PC-9 (cell line): Measurements from ENCODE around the gene PNPLA2. TPM values are rescaled to one million over a fixed set of nuclear protein-coding genes. Genes with fewer than 3 reads are reported as not detected.
A peak's percentile ranks its signal among the peaks of the same experiment; 100 is the strongest.

ENCODE experiments used
- BruUV-seq: library from RNA; stranded (reverse); fragments of 400-500 nt; replicated peaks from 2 replicates; lab custom pipeline; 2021; lab: Mats Ljungman, UMichigan
- CTCF ChIA-PET: fragments of 300-600 bp; sonication (Branson Sonifier 250); formaldehyde crosslinking; loops from one replicate; lab custom pipeline; 2022; ENCODE audit warnings: antibody characterized with exemption; lab: Charles Lee
- POLR2A ChIA-PET: fragments of 300-600 bp; sonication (Branson Sonifier 250); formaldehyde crosslinking; loops from one replicate; lab custom pipeline; 2022; ENCODE audit warnings: antibody characterized with exemption; ENCODE audit not compliant: unreplicated experiment; lab: Charles Lee
- DNase-seq, 2 experiments: peaks; one replicate each; pipeline versions ENCODE4 v3.0.0 to v3.0.0-alpha.2; 2015 to 2022; ENCODE audit warnings: mixed read lengths in 1 of 2
- H2AFZ ChIP-seq: fragments of 200-600 bp; sonication (generic); 2 replicates; pipeline ENCODE4 v1.8.1; 2017; ENCODE audit warnings: antibody characterized with exemption
- H3F3A ChIP-seq: fragments of 200-600 bp; sonication (generic); 2 replicates; pipeline ENCODE4 v1.8.1; 2017; ENCODE audit warnings: antibody characterized with exemption, mild to moderate bottlenecking, low read depth; ENCODE audit not compliant: insufficient read depth
- H3K27ac ChIP-seq: fragments of 200-600 bp; sonication (generic); 2 replicates; pipeline ENCODE4 v1.6.1; 2016; ENCODE audit warnings: mixed run types
- H3K27me3 ChIP-seq: fragments of 200-600 bp; sonication (generic); 2 replicates; pipeline ENCODE4 v1.6.1; 2016; ENCODE audit warnings: low read depth, mixed run types; ENCODE audit not compliant: insufficient read depth
- H3K36me3 ChIP-seq: fragments of 200-600 bp; sonication (generic); 2 replicates; pipeline ENCODE4 v1.6.1; 2016; ENCODE audit warnings: low read depth, mixed run types
- H3K4me1 ChIP-seq: fragments of 200-600 bp; sonication (generic); replicated peaks from 2 replicates; pipeline ENCODE4 v1.6.1; 2016; ENCODE audit warnings: mixed run types; ENCODE audit not compliant: insufficient read depth
- H3K4me2 ChIP-seq: fragments of 200-600 bp; sonication (generic); 2 replicates; pipeline ENCODE4 v1.6.1; 2017; ENCODE audit warnings: mixed run types
- H3K4me3 ChIP-seq: fragments of 200-600 bp; sonication (generic); 2 replicates; pipeline ENCODE4 v1.6.1; 2016; ENCODE audit warnings: mixed run types
- H3K79me2 ChIP-seq: fragments of 200-600 bp; sonication (generic); 2 replicates; pipeline ENCODE4 v1.6.1; 2017; ENCODE audit warnings: low read depth, mixed run types
- H3K9me2 ChIP-seq: fragments of 200-600 bp; sonication (generic); 2 replicates; pipeline ENCODE4 v1.8.1; 2017; ENCODE audit warnings: mild to moderate bottlenecking; ENCODE audit not compliant: insufficient read depth
- H3K9me3 ChIP-seq: fragments of 200-600 bp; sonication (generic); 2 replicates; pipeline ENCODE4 v1.8.1; 2016; ENCODE audit warnings: low read depth; ENCODE audit not compliant: insufficient read depth
- H4K20me1 ChIP-seq: fragments of 200-600 bp; sonication (generic); 2 replicates; pipeline ENCODE4 v1.8.1; 2017; ENCODE audit not compliant: insufficient read depth
- CTCF ChIP-seq: fragments of 200-600 bp; sonication (generic); conservative IDR thresholded peaks from 2 replicates; pipeline ENCODE4 v1.6.1; 2017; ENCODE audit warnings: mixed run types, antibody characterized with exemption, mild to moderate bottlenecking, moderate library complexity
- EZH2 ChIP-seq: fragments of 200-600 bp; sonication (generic); IDR thresholded peaks from 2 replicates; pipeline ENCODE4 v1.8.0; 2017; ENCODE audit warnings: antibody characterized with exemption, low read depth
- intact Hi-C: fragments of 100-400 bp; cut with micrococcal nuclease; formaldehyde crosslinking; loops from one replicate; pipeline ENCODE4 v1.10.0; 2022; ENCODE audit not compliant: unreplicated experiment
- total RNA-seq: library from RNA; stranded (reverse); gene quantifications from 2 replicates; pipeline ENCODE4 v1.2.3, GENCODE V29; 2021

Gene PNPLA2
- total RNA-seq, 1 experiment from 2014 or later, result 137 TPM

- no peaks in the 10 kb centered on the region for H3K79me2 ChIP-seq
- TSS peak; percentile 18 for BruUV-seq
- peak in 1 of 2 experiments; percentile 37 for DNase-seq
- peaks cover 5% of the 10 kb centered on the region; the same call in 1 of the 2 replicates for H3F3A ChIP-seq
- no peaks in the 10 kb centered on the region for H3K36me3 ChIP-seq
- intact Hi-C loops, result no loop called here
- ChIA-PET POLR2A (interaction anchor here (0.5 kb wide), 1 partner anchor 9 kb away, joined by 16 read pairs; no protein-coding TSS in a partner anchor), CTCF (no interaction called here)
- H3K4me3 ChIP-seq, result no peak overlapping the region
- no peaks in the 10 kb centered on the region for H3K4me1 ChIP-seq
- H3K9me2 ChIP-seq, result no peaks in the 10 kb centered on the region
- H2AFZ ChIP-seq, result no peak overlapping the region
- no peak overlapping the region for H3K27ac ChIP-seq
- no peaks in the 10 kb centered on the region for H3K27me3 ChIP-seq
- H3K9me3 ChIP-seq, result no peaks in the 10 kb centered on the region
- no peak overlapping the region for H3K4me2 ChIP-seq
- no peak for TF ChIP-seq EZH2
- no peak for TF ChIP-seq CTCF
- H4K20me1 ChIP-seq, result no peaks in the 10 kb centered on the region
Measured at GRCh38 chr11:790721-791564, 27.8 kb upstream of the PNPLA2 start.

- H3K27ac ChIP-seq, result no peak overlapping the region
- no peaks in the 10 kb centered on the region for H3K27me3 ChIP-seq
- H3K9me2 ChIP-seq, result no peaks in the 10 kb centered on the region
- no peak overlapping the region for H3K4me3 ChIP-seq
- ChIA-PET POLR2A (no interaction called here), CTCF (no interaction called here)
- TF ChIP-seq CTCF, result no peak
- TF ChIP-seq EZH2, result no peak
- no peak for DNase-seq
- no peaks in the 10 kb centered on the region for H3K79me2 ChIP-seq
- H3K4me2 ChIP-seq, result no peak overlapping the region
- no peaks in the 10 kb centered on the region for H3K36me3 ChIP-seq
- H3F3A ChIP-seq, result peaks cover 7% of the 10 kb centered on the region; the same call in 1 of the 2 replicates
- H3K4me1 ChIP-seq, result peaks cover 6% of the 10 kb centered on the region
- H3K9me3 ChIP-seq, result no peaks in the 10 kb centered on the region
- intact Hi-C loops, result no loop called here
- no peak overlapping the region for H2AFZ ChIP-seq
- H4K20me1 ChIP-seq, result no peaks in the 10 kb centered on the region
- BruUV-seq, result no TSS peak
Measured at GRCh38 chr11:791658-792534, 26.8 kb upstream of the PNPLA2 start.

GRCh38 chr11:792535-792821, 26.2 kb upstream of the PNPLA2 start:
- CTCF ChIA-PET, result no interaction called here

More at GRCh38 chr11:792535-792821, 26.2 kb upstream of the PNPLA2 start:
- TF ChIP-seq EZH2, result no peak
- TF ChIP-seq CTCF, result no peak
- no peaks in the 10 kb centered on the region for H3K9me2 ChIP-seq
- H3K4me3 ChIP-seq, result no peak overlapping the region
- no peaks in the 10 kb centered on the region for H3K9me3 ChIP-seq
- H3K27me3 ChIP-seq, result no peaks in the 10 kb centered on the region
- H3K79me2 ChIP-seq, result no peaks in the 10 kb centered on the region
- H3K36me3 ChIP-seq, result no peaks in the 10 kb centered on the region
- H2AFZ ChIP-seq, result no peak overlapping the region
- peaks cover 8% of the 10 kb centered on the region for H3K4me1 ChIP-seq
- POLR2A ChIA-PET, result no interaction called here
- no peak for DNase-seq
- BruUV-seq, result no TSS peak
- intact Hi-C loops, result no loop called here
- H3K4me2 ChIP-seq, result no peak overlapping the region
- H3K27ac ChIP-seq, result no peak overlapping the region
- H3F3A ChIP-seq, result peaks cover 7% of the 10 kb centered on the region; the same call in 1 of the 2 replicates
- H4K20me1 ChIP-seq, result no peaks in the 10 kb centered on the region
